RWPE2 (cell line): Measurements from ENCODE around the gene NPHP4.

Experiments used
- ATAC-seq: fragments of 200-7000 bp; cut with Tn5 transposase; 3 replicates; pipeline ENCODE4 v1.9.1; 2021; ENCODE audit warnings: low read depth
- DNase-seq: peaks from one replicate; pipeline ENCODE4 v3.0.0-alpha.2; 2020; ENCODE audit warnings: low spot score
- H3K27ac ChIP-seq: fragments of 450-650 bp; 2 replicates; pipeline ENCODE4 v1.5.1; 2017; ENCODE audit warnings: mild to moderate bottlenecking; ENCODE audit not compliant: poor library complexity, severe bottlenecking
- H3K27me3 ChIP-seq: fragments of 250-450 bp; sonication (Bioruptor Pico); 2 replicates; pipeline ENCODE4 v1.5.1; 2021; ENCODE audit warnings: mild to moderate bottlenecking, moderate library complexity; ENCODE audit not compliant: insufficient read depth, poor library complexity, severe bottlenecking
- H3K36me3 ChIP-seq: fragments of 250-450 bp; sonication (Bioruptor Pico); 2 replicates; pipeline ENCODE4 v1.5.1; 2020; ENCODE audit warnings: low read depth, mild to moderate bottlenecking, moderate library complexity
- H3K4me1 ChIP-seq: fragments of 250-450 bp; sonication (Bioruptor Pico); 2 replicates; pipeline ENCODE4 v1.5.1; 2021; ENCODE audit warnings: mild to moderate bottlenecking, moderate library complexity; ENCODE audit not compliant: insufficient read depth, poor library complexity, severe bottlenecking
- H3K4me3 ChIP-seq: fragments of 250-450 bp; sonication (Bioruptor Pico); 2 replicates; pipeline ENCODE4 v1.5.1; 2021; ENCODE audit warnings: mild to moderate bottlenecking, moderate library complexity; ENCODE audit not compliant: severe bottlenecking
- H3K9me3 ChIP-seq: fragments of 250-450 bp; sonication (Bioruptor Pico); 2 replicates; pipeline ENCODE4 v1.5.1; 2021; ENCODE audit warnings: mild to moderate bottlenecking, moderate library complexity; ENCODE audit not compliant: severe bottlenecking
- CTCF ChIP-seq: fragments of 450-650 bp; IDR thresholded peaks from one replicate; pipeline ENCODE4 v1.5.1; 2017; ENCODE audit warnings: mild to moderate bottlenecking, moderate library complexity; ENCODE audit not compliant: poor library complexity, severe bottlenecking

Gene NPHP4

GRCh38 chr1:5905436-5905835, 86.8 kb downstream of the NPHP4 start:
- Histone ChIP-seq H3K9me3 (no peaks in the 10 kb centered on the region), H3K27me3 (no peaks in the 10 kb centered on the region), H3K27ac (no peak overlapping the region), H3K4me1 (peaks cover 6% of the 10 kb centered on the region), H3K36me3 (peaks cover 10% of the 10 kb centered on the region), H3K4me3 (no peak overlapping the region)
- no peak for TF ChIP-seq CTCF
- ATAC-seq (no peak), DNase-seq (peak; percentile 41)

DNA sequence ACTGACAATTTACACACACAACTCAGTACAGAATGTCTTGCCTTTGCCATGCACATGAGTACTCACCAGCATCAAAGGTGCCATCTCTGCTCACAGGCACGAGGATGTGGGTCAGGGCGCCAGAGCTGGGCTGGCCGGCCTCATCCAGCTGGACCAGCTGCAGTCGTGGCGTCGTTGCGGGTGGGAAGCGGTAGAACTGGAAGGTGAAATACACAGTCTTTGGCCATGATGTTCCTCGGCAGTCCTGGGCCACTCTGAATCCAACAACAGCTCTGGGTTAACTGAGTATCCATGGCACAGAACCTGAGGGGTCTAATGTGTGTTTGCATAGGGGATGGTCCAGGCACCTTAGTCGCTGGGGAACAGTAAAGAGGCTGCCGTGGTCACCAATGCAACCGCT, 87.7 kb downstream of the NPHP4 start:
- Histone ChIP-seq H3K36me3 (peaks cover 10% of the 10 kb centered on the region), H3K4me3 (no peak overlapping the region), H3K9me3 (no peaks in the 10 kb centered on the region), H3K4me1 (peaks cover 6% of the 10 kb centered on the region), H3K27ac (no peak overlapping the region), H3K27me3 (no peaks in the 10 kb centered on the region)
- DNase-seq, result peak; percentile 26
- TF ChIP-seq CTCF, result no peak
- ATAC-seq, result no peak

GRCh38 chr1:5903680-5904079, 88.5 kb downstream of the NPHP4 start:
- no peak for DNase-seq
- Histone ChIP-seq H3K27me3 (no peaks in the 10 kb centered on the region), H3K36me3 (peaks cover 10% of the 10 kb centered on the region), H3K4me1 (peaks cover 6% of the 10 kb centered on the region), H3K4me3 (no peak overlapping the region), H3K9me3 (no peaks in the 10 kb centered on the region), H3K27ac (no peak overlapping the region)
- TF ChIP-seq CTCF, result no peak
- no peak for ATAC-seq

DNA sequence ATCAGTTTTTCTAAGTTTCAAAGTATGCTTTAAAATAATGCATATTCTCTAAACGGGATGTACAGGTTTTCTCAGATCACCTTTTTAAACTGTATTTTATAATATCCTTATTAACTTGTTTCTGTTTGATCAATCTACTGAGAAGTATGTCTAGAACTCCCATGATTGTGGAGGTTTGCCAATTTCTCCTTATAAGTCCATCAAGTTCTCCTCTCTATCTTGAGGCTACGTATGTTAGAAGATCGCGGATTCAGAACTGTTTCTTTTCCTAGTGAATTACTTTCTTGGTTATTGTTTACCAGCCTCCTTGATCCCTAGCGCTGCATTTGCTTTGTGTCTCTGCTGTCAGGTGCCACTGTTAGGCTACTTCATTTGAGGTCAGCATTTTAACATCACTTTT, 89.2 kb downstream of the NPHP4 start:
- Histone ChIP-seq H3K4me3 (no peak overlapping the region), H3K27ac (no peak overlapping the region), H3K27me3 (no peaks in the 10 kb centered on the region), H3K36me3 (peaks cover 10% of the 10 kb centered on the region), H3K9me3 (no peaks in the 10 kb centered on the region), H3K4me1 (peaks cover 6% of the 10 kb centered on the region)
- ATAC-seq, result no peak
- TF ChIP-seq CTCF, result no peak
- no peak for DNase-seq

DNA sequence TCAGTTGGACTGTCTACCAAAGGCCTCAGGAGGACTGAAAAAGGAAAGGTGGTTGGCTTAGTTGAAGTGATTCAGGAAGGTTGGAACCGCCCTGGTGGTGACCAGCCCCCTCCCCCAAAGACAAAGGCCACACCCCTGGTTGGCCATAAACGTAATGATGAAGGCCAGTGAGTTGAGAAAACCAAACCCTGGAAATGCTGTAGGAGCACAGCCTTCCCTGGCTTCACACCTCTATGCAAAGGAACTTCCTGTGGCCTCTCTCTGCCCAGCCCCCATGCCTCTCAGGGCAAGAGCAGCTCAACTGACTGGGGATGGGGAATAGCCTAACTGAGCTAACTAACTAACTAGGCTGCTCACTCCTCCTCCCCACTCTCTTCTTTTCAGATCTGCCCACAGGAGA, 90.4 kb downstream of the NPHP4 start:
- H3K27me3 ChIP-seq, result no peaks in the 10 kb centered on the region
- ATAC-seq (no peak), DNase-seq (peak; percentile 19)
- no peak overlapping the region for H3K27ac ChIP-seq
- H3K36me3 ChIP-seq, result peaks cover 10% of the 10 kb centered on the region
- no peaks in the 10 kb centered on the region for H3K9me3 ChIP-seq
- no peak for TF ChIP-seq CTCF
- H3K4me1 ChIP-seq, result peaks cover 6% of the 10 kb centered on the region
- no peak overlapping the region for H3K4me3 ChIP-seq
